HCT116 (cell line): Measurements from ENCODE around the gene SMTNL2. TPM values are rescaled to one million over a fixed set of nuclear protein-coding genes. Genes with fewer than 3 reads are reported as not detected.

ENCODE experiments used
- ATAC-seq: fragments of 200-7000 bp; cut with Tn5 transposase; 2 replicates; pipeline ENCODE4 v1.9.1; 2020; ENCODE audit warnings: mild to moderate bottlenecking, moderate library complexity
- BruUV-seq: library from RNA; stranded (reverse); fragments of 400-500 nt; replicated peaks from 2 replicates; lab custom pipeline; 2021; lab: Mats Ljungman, UMichigan
- CTCF ChIA-PET: fragments of 300-600 bp; sonication (Branson Sonifier 250); formaldehyde crosslinking; loops from one replicate; lab custom pipeline; 2021; ENCODE audit warnings: antibody characterized with exemption; lab: Charles Lee
- POLR2A ChIA-PET: fragments of 300-600, 350-600 bp; sonication (Branson Sonifier 250); formaldehyde crosslinking; loops from one replicate; lab custom pipeline; 2021; ENCODE audit warnings: antibody characterized with exemption; lab: Charles Lee
- RAD21 ChIA-PET, 2 experiments: fragments of 300-600 bp; sonication (Branson Sonifier 250); formaldehyde crosslinking; loops; one replicate each; lab custom pipeline; 2023; ENCODE audit warnings: low total read pairs in 2 of 2; ENCODE audit not compliant: uncharacterized antibody in 2 of 2, unreplicated experiment in 2 of 2, low non-redundant PET in 1 of 2; lab: Charles Lee
- DNase-seq: peaks from one replicate; pipeline ENCODE4 v3.0.0-alpha.2; 2010; ENCODE audit warnings: low read depth, low spot score
- H2AFZ ChIP-seq: fragments of 200-600 bp; shearing (Covaris generic), sonication (generic); 2 replicates; pipeline ENCODE4 v1.6.1; 2017; ENCODE audit warnings: low read depth, mixed run types, mixed read lengths, antibody characterized with exemption, low read length; ENCODE audit not compliant: poor library complexity, severe bottlenecking
- H3K27ac ChIP-seq: 2 replicates; pipeline ENCODE4 v1.5.1; 2012; ENCODE audit warnings: low read depth, low read length
- H3K27me3 ChIP-seq: fragments of 200-600 bp; sonication (generic); 2 replicates; pipeline ENCODE4 v1.6.1; 2016; ENCODE audit warnings: mixed run types, low read length, mixed read lengths; ENCODE audit not compliant: insufficient read depth
- H3K36me3 ChIP-seq, 2 experiments: fragments of 200-500 bp in 1 of 2; fragments of 200-600 bp in 1 of 2; sonication (Bioruptor generic) in 1 of 2; sonication (generic) in 1 of 2; 2 replicates each; pipeline versions ENCODE4 v1.5.1 to v1.6.1; 2014 to 2016; ENCODE audit warnings: low read length in 2 of 2, inconsistent platforms in 1 of 2, mixed read lengths in 1 of 2, mixed run types in 1 of 2; ENCODE audit not compliant: insufficient read depth in 2 of 2, control insufficient read depth in 1 of 2
- H3K4me1 ChIP-seq, 2 experiments: fragments of 200-600 bp in 1 of 2; sonication (generic) in 1 of 2; 2 replicates each; pipeline versions ENCODE4 v1.5.1 to v1.6.1; 2012 to 2017; ENCODE audit warnings: low read length in 2 of 2, inconsistent platforms in 1 of 2, mild to moderate bottlenecking in 1 of 2, mixed read lengths in 1 of 2, mixed run types in 1 of 2, moderate library complexity in 1 of 2; ENCODE audit not compliant: insufficient read depth in 2 of 2, control insufficient read depth in 1 of 2
- H3K4me2 ChIP-seq: fragments of 200-600 bp; sonication (generic); 2 replicates; pipeline ENCODE4 v1.6.1; 2017; ENCODE audit warnings: mixed run types, low read length, mixed read lengths
- H3K4me3 ChIP-seq, 2 experiments: fragments of 200-600 bp in 1 of 2; sonication (generic) in 1 of 2; replicated peaks in 1 of 2; 2 replicates each; pipeline ENCODE4 v1.5.1; 2011 to 2016; ENCODE audit warnings: low read length in 2 of 2, control low read depth in 1 of 2, low read depth in 1 of 2, mild to moderate bottlenecking in 1 of 2, mixed read lengths in 1 of 2, mixed run types in 1 of 2
- H3K79me2 ChIP-seq: fragments of 200-600 bp; sonication (generic); 2 replicates; pipeline ENCODE4 v1.6.1; 2017; ENCODE audit warnings: mild to moderate bottlenecking, mixed run types, low read length, moderate library complexity, mixed read lengths; ENCODE audit not compliant: insufficient read depth
- H3K9ac ChIP-seq: fragments of 200-600 bp; sonication (generic); 2 replicates; pipeline ENCODE4 v1.6.1; 2016; ENCODE audit warnings: low read length, mixed read lengths
- H3K9me2 ChIP-seq: fragments of 200-600 bp; sonication (generic), shearing (Covaris generic); 2 replicates; pipeline ENCODE4 v1.6.1; 2017; ENCODE audit warnings: mixed run types, mild to moderate bottlenecking, moderate library complexity; ENCODE audit not compliant: insufficient read depth
- H3K9me3 ChIP-seq, 2 experiments: fragments of 200-500 bp in 1 of 2; fragments of 200-600 bp in 1 of 2; sonication (Bioruptor generic) in 1 of 2; sonication (generic) in 1 of 2; 2 replicates each; pipeline ENCODE4 v1.6.1; 2014 to 2017; ENCODE audit warnings: low read length in 2 of 2, mixed read lengths in 2 of 2, inconsistent platforms in 1 of 2, low read depth in 1 of 2, mild to moderate bottlenecking in 1 of 2, mixed run types in 1 of 2, moderate library complexity in 1 of 2; ENCODE audit not compliant: control insufficient read depth in 1 of 2, insufficient read depth in 1 of 2
- H4K20me1 ChIP-seq: fragments of 200-600 bp; sonication (generic), shearing (Covaris generic); 2 replicates; pipeline ENCODE4 v1.6.1; 2017; ENCODE audit warnings: mixed run types, mild to moderate bottlenecking, moderate library complexity; ENCODE audit not compliant: insufficient read depth
- CBX3 ChIP-seq: IDR thresholded peaks from 2 replicates; pipeline ENCODE4 v1.6.1; 2012; ENCODE audit warnings: low read depth
- EGR1 ChIP-seq: IDR thresholded peaks from 2 replicates; pipeline ENCODE4 v1.6.1; 2012; ENCODE audit warnings: low read depth
- EZH2 ChIP-seq: fragments of 200-600 bp; sonication (generic); IDR thresholded peaks from 2 replicates; pipeline ENCODE4 v1.6.1; 2017; ENCODE audit warnings: antibody characterized with exemption, mixed run types
- POLR2AphosphoS5 ChIP-seq: IDR thresholded peaks from 2 replicates; pipeline ENCODE4 v1.6.1; 2011; ENCODE audit warnings: mild to moderate bottlenecking, low read depth, low read length, moderate library complexity
- SIN3A ChIP-seq: IDR thresholded peaks from 2 replicates; pipeline ENCODE4 v1.6.1; 2012; ENCODE audit warnings: low read depth
- ZFX ChIP-seq: fragments of 450-650 bp; IDR thresholded peaks from 2 replicates; pipeline ENCODE4 v1.6.1; 2017
- intact Hi-C: fragments of 100-400 bp; cut with micrococcal nuclease; formaldehyde crosslinking; loops from 2 replicates; pipeline ENCODE4 v1.10.0; 2022
- total RNA-seq: library from RNA; stranded (reverse); gene quantifications from one replicate; pipeline ENCODE4 v1.2.1, GENCODE V29; 2021; ENCODE audit not compliant: unreplicated experiment
- TF ChIP-seq, protein P1 (sequence below): IDR thresholded peaks from 2 replicates; pipeline ENCODE4 v1.6.1; 2012
- TF ChIP-seq, protein P2 (sequence below): IDR thresholded peaks from 2 replicates; pipeline ENCODE4 v1.6.1; 2012

The SMTNL2 gene
- total RNA-seq, 1 experiment from 2014 or later, result 2.3 TPM

DNA sequence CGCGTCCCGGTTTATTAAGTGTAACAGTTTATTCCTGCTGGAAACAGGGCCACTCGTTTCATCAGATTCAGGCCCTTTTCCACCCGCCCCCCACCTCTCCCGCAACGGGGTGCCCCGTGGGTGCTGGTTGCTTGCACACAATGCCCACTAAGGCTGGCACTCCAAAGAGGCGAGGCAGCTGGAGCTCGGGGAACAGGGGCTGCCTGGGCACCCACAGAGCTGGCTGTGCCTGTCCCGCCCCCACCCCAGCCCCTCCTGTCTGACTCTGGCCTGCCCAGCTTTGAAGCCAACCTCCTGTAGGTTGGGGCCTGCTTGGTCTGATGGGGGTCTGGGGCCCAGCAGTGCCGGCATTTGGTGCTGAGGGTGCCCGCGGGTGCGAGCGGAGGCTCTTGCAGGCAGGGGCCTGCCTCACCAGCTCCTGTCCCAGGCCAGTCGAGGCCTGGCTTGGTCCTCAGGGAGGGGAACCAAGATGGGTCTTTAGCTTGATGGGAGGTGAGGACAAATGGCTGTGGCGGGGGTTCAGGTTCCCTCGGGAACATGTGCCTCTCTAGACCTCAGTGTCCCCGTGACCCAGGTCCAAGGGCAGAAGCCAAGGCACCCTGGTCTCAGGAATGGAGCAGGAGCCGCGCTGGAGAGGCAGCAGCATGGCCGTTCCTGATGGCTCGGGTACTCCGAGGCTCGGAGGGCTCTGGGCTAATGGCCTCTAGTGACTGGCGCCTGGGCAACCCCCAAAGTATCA, 49.2 kb upstream of the SMTNL2 start:
- Histone ChIP-seq H3K79me2 (no peaks in the 10 kb centered on the region), H4K20me1 (no peaks in the 10 kb centered on the region; the same call in 1 of the 2 replicates), H3K4me2 (0 out of 2 replicates have a peak overlapping the region, but pooled peaks have one; percentile 31), H3K36me3 (peaks cover 6 to 22% of the 10 kb centered on the region in 2 experiments; a peak in 3 of 4 replicates), H3K4me3 (no peak overlapping the region), H3K9ac (no peak overlapping the region), H3K27ac (peak overlapping the region; percentile 22), H3K9me3 (no peaks in the 10 kb centered on the region), H2AFZ (no peak overlapping the region), H3K27me3 (no peaks in the 10 kb centered on the region), H3K4me1 (peaks cover 8 to 19% of the 10 kb centered on the region in 2 experiments; a peak in 3 of 4 replicates), H3K9me2 (no peaks in the 10 kb centered on the region)
- POLR2A ChIA-PET, result no interaction called here
- intact Hi-C loops, result loop anchor here (5.0 kb wide), 1 partner anchor 113 kb away; no protein-coding TSS in a partner anchor
- CTCF ChIA-PET, result no interaction called here
- BruUV-seq, result no TSS peak
- ATAC-seq (peak; percentile 10), DNase-seq (no peak)
- RAD21 ChIA-PET, result interaction anchor here in 1 of 2 experiments (1.1 kb wide), 1 partner anchor 114 kb away, joined by 3 read pairs; no protein-coding TSS in a partner anchor
- TF ChIP-seq CBX3 (no peak), EZH2 (no peak), SIN3A (no peak), ZFX (no peak), POLR2AphosphoS5 (no peak; the same call in 1 of the 2 replicates), EGR1 (no peak)
- TF ChIP-seq, protein P1, sequence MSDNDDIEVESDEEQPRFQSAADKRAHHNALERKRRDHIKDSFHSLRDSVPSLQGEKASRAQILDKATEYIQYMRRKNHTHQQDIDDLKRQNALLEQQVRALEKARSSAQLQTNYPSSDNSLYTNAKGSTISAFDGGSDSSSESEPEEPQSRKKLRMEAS, result no peak
- TF ChIP-seq, protein P2, sequence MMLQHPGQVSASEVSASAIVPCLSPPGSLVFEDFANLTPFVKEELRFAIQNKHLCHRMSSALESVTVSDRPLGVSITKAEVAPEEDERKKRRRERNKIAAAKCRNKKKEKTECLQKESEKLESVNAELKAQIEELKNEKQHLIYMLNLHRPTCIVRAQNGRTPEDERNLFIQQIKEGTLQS, result no peak
